ENCODE measurements around the gene GPR6. TPM values are rescaled to one million over a fixed set of nuclear protein-coding genes. Genes with fewer than 3 reads are reported as not detected.

GPR6 gene
- total and polyA plus RNA-seq, 2 of the 8 experiments (the other 6 are each of a cell fraction or from before 2014, with no cell fraction given) = 0.18 to 0.37 TPM

GRCh38 chr6:109949281-109950065, 28.6 kb upstream of the GPR6 start:
- POLR2A ChIA-PET (ENCODE audit: partially characterized antibody) = interaction anchor here (0.9 kb wide), 1 partner anchor 9 kb away, joined by 3 read pairs; no protein-coding TSS in a partner anchor
- DNase-seq (ENCODE audit: low read depth in 1 of 2, low spot score in 2 of 2) (no peak), FAIRE-seq (no peak)
- Histone ChIP-seq H3K4me1 (replicated peaks in 1 of 4; ENCODE audit: control insufficient read depth in 3 of 4, insufficient read depth in 4 of 4, low read length in 3 of 4) (peaks cover 4 to 14% (median 8%) of the 10 kb centered on the region in 4 experiments; a peak in 5 of 7 replicates), H2AFZ (ENCODE audit: low read length) (no peak overlapping the region), H3K27ac (ENCODE audit: low read depth, low read length) (no peak overlapping the region), H4K91ac (replicated peaks; ENCODE audit: insufficient read length, low read length) (no peak overlapping the region), H4K8ac (ENCODE audit: extremely low read depth, insufficient read depth, low read length) (no peak overlapping the region), H2BK12ac (ENCODE audit: low read depth, low read length) (no peak overlapping the region), H3K27me3 (replicated peaks in 1 of 4; ENCODE audit: control insufficient read depth in 3 of 4, extremely low read depth in 1 of 4, insufficient read depth in 3 of 4, low read length in 3 of 4) (no peaks in the 10 kb centered on the region), H2AK5ac (ENCODE audit: low read depth, low read length) (no peak overlapping the region), H2BK15ac (ENCODE audit: low read length) (no peak overlapping the region), H3K4me3 (ENCODE audit: extremely low read depth in 1 of 4, insufficient read depth in 2 of 4, low read depth in 3 of 4, low read length in 4 of 4) (no peak overlapping the region), H4K20me1 (replicated peaks in 1 of 2; ENCODE audit: control insufficient read depth in 1 of 2, insufficient read depth in 2 of 2, low read length in 2 of 2) (no peaks in the 10 kb centered on the region), H3K4ac (replicated peaks; ENCODE audit: insufficient read length, low read depth, low read length) (no peak overlapping the region), H4K5ac (ENCODE audit: insufficient read length, low read depth, low read length) (no peak overlapping the region), H3K18ac (ENCODE audit: extremely low read depth, low read length) (no peak overlapping the region), H3K4me2 (ENCODE audit: insufficient read depth in 1 of 2, low read depth in 2 of 2, low read length in 2 of 2) (no peak overlapping the region), H3K9ac (replicated peaks in 1 of 4; ENCODE audit: extremely low read depth in 1 of 4, low read depth in 3 of 4, low read length in 3 of 4) (no peak overlapping the region), H2BK5ac (ENCODE audit: low read depth, low read length) (no peak overlapping the region), H3K23ac (ENCODE audit: insufficient read length) (no peak overlapping the region), H3K79me1 (ENCODE audit: low read depth, low read length) (no peaks in the 10 kb centered on the region), H2BK120ac (replicated peaks; ENCODE audit: low read depth, low read length) (no peak overlapping the region), H3K36me3 (ENCODE audit: control insufficient read depth in 2 of 4, insufficient read depth in 4 of 4, low read length in 3 of 4) (no peaks in the 10 kb centered on the region), H3K79me2 (ENCODE audit: control insufficient read depth in 1 of 2, insufficient read depth in 2 of 2, low read length in 2 of 2) (no peaks in the 10 kb centered on the region), H3K56ac (replicated peaks; ENCODE audit: insufficient read length, low read depth, low read length) (no peak overlapping the region), H2BK20ac (ENCODE audit: low read length) (peak overlapping the region; percentile 51; the same call in 1 of the 2 replicates), H3K23me2 (ENCODE audit: low read depth, low read length) (no peaks in the 10 kb centered on the region), H3K14ac (ENCODE audit: insufficient read length) (no peak overlapping the region), H3K9me3 (ENCODE audit: insufficient read depth in 2 of 2, low read depth in 1 of 2, low read length in 1 of 2) (peaks cover 2 to 6% of the 10 kb centered on the region in 2 experiments; a peak in 1 of 4 replicates)
- 90% methylated on average over 19 of the region's 19 CpGs; no CpG with 5 or more reads in 1 of the 2 experiments for WGBS, 2 experiments (ENCODE audit: extremely low coverage in 1 of 2, insufficient coverage in 1 of 2, insufficient read length in 1 of 2, insufficient replicate concordance in 2 of 2, low coverage in 1 of 2, low lambda C conversion rate in 2 of 2, missing lambda C conversion rate in 1 of 2)
- TF ChIP-seq TCF12 (IDR thresholded peaks at IDR 0.05; ENCODE audit: low read depth, low read length) (no peak), MAX (IDR thresholded peaks at IDR 0.05) (peak; percentile 31; the same call in 1 of the 2 replicates)
- CTCF ChIA-PET (ENCODE audit: partially characterized antibody) = interaction anchor here (0.6 to 1.6 kb wide), 5 partner anchors 9 to 125 kb away, joined by 3 to 13 read pairs (median 3); no protein-coding TSS in a partner anchor

All from H1 (cell line).